Cardiac fibroblast (primary cell): ENCODE data around the gene TRIM67.
A peak's percentile ranks its signal among the peaks of the same experiment; 100 is the strongest.
"Not testable (repeated sequence)": the region's sequence is repeated elsewhere in the genome, so short reads cannot be mapped to it uniquely, and the experiment has no call there.

Experiments
- DNase-seq, 2 donors: peaks; one replicate each; pipeline versions ENCODE4 v3.0.0 to v3.0.0-alpha.2; 2010; ENCODE audit warnings: low read depth in 2 of 2
- H3K4me3 ChIP-seq, 2 donors: replicated peaks in 1 of 2; 1 replicate in 1 of 2; 2 replicates in 1 of 2; pipeline ENCODE4 v1.5.1; 2011; ENCODE audit warnings: low read depth in 2 of 2, low read length in 2 of 2, mild to moderate bottlenecking in 2 of 2, moderate library complexity in 1 of 2
- CTCF ChIP-seq: IDR thresholded peaks from one replicate; pipeline ENCODE4 v1.5.1; 2011; ENCODE audit warnings: low read depth, mild to moderate bottlenecking, low read length, inconsistent platforms

Gene TRIM67

GRCh38 chr1:231125972-231126580 lies 35.8 kb upstream of the TRIM67 start:
- TF ChIP-seq CTCF: no peak
- no peak for DNase-seq
- H3K4me3 ChIP-seq: no peak overlapping the region

GRCh38 chr1:231127106-231127505 lies 34.8 kb upstream of the TRIM67 start:
- DNase-seq: not testable (repeated sequence)

GRCh38 chr1:231128471-231128870 lies 33.4 kb upstream of the TRIM67 start:
- not testable (repeated sequence) for H3K4me3 ChIP-seq, DNase-seq

More at GRCh38 chr1:231127106-231127505, 34.8 kb upstream of the TRIM67 start:
- not testable (repeated sequence) for H3K4me3 ChIP-seq

GRCh38 chr1:231130544-231130943 lies 31.3 kb upstream of the TRIM67 start:
- TF ChIP-seq CTCF: no peak
- H3K4me3 ChIP-seq: no peak overlapping the region

GRCh38 chr1:231132591-231132990 lies 29.3 kb upstream of the TRIM67 start:
- DNase-seq, H3K4me3 ChIP-seq: not testable (repeated sequence)

More at GRCh38 chr1:231130544-231130943, 31.3 kb upstream of the TRIM67 start:
- DNase-seq: peak in 1 of 2 donors; percentile 49

GRCh38 chr1:231134624-231135023 lies 27.2 kb upstream of the TRIM67 start:
- DNase-seq: no peak
- no peak for TF ChIP-seq CTCF
- H3K4me3 ChIP-seq: no peak overlapping the region

- DNase-seq: no peak
- no peak for TF ChIP-seq CTCF
- H3K4me3 ChIP-seq: no peak overlapping the region
These were observed 23.6 kb upstream of the TRIM67 start for GRCh38 chr1:231138236-231138635.

- peak; percentile 85 to 93 for DNase-seq
- H3K4me3 ChIP-seq: no peak overlapping the region
These were observed 22.7 kb upstream of the TRIM67 start for GRCh38 chr1:231139125-231139649.

More at GRCh38 chr1:231139125-231139649, 22.7 kb upstream of the TRIM67 start:
- no peak for TF ChIP-seq CTCF
